GM10266 (cell line): Measurements from ENCODE around the gene SLAMF9.

ENCODE experiments used
- DNase-seq: peaks from one replicate; pipeline ENCODE4 v3.0.0; 2012; ENCODE audit errors: extremely low spot score
- TF ChIP-seq, protein P1 (sequence below): IDR thresholded peaks from 2 replicates; pipeline ENCODE4 v1.5.1; 2012; ENCODE audit warnings: mild to moderate bottlenecking, low read depth; ENCODE audit not compliant: control insufficient read depth, insufficient read depth; ENCODE audit errors: missing control alignments

The SLAMF9 gene

DNA sequence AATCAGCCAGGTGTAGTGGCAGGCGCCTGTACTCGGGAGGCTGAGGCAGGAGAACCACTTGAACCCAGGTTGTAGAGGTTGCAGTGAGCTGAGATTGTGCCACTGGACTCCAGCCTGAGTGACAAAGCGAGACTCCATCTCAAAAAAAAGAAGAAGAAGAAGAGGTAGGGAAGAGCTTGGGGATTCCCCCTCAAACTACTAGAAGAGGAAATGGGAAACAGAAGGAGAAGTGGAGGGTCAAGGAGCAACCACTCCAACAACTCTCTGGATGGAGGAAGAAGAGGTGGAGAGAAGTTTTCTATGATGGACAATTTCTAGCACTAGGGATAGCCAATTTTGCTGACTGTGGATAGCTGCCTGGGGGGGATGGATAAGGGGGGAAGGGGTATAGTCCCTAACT lies 14.9 kb upstream of the SLAMF9 start:
- DNase-seq: no peak
- TF ChIP-seq, protein P1, sequence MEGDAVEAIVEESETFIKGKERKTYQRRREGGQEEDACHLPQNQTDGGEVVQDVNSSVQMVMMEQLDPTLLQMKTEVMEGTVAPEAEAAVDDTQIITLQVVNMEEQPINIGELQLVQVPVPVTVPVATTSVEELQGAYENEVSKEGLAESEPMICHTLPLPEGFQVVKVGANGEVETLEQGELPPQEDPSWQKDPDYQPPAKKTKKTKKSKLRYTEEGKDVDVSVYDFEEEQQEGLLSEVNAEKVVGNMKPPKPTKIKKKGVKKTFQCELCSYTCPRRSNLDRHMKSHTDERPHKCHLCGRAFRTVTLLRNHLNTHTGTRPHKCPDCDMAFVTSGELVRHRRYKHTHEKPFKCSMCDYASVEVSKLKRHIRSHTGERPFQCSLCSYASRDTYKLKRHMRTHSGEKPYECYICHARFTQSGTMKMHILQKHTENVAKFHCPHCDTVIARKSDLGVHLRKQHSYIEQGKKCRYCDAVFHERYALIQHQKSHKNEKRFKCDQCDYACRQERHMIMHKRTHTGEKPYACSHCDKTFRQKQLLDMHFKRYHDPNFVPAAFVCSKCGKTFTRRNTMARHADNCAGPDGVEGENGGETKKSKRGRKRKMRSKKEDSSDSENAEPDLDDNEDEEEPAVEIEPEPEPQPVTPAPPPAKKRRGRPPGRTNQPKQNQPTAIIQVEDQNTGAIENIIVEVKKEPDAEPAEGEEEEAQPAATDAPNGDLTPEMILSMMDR: no peak

- TF ChIP-seq, protein P1: no peak
- no peak for DNase-seq
Observed at GRCh38 chr1:159965263-159965662, 11.2 kb upstream of the SLAMF9 start.

DNA sequence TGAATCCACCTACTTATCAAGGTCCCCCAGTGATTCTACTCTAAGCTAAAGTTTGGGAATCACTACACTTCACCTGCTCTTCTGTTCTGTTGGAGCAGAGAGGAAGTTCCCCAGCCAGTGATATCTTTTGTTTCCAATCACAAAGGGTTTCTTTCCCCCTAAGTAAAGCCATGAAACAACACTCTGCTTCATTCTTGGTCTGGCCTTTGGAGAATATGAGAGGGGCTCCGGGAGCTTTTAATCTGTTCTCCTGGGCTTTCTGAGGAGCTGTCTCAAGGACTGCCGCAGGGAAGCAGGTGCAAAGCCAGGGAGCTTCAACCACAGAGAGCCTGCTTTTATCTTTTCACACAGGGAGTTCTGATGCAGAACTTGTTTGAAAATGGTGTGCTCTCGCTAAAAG lies 10.1 kb upstream of the SLAMF9 start:
- DNase-seq: no peak
- TF ChIP-seq, protein P1: no peak

GRCh38 chr1:159962176-159962575 lies 8.1 kb upstream of the SLAMF9 start:
- no peak for DNase-seq
- TF ChIP-seq, protein P1: no peak

DNA sequence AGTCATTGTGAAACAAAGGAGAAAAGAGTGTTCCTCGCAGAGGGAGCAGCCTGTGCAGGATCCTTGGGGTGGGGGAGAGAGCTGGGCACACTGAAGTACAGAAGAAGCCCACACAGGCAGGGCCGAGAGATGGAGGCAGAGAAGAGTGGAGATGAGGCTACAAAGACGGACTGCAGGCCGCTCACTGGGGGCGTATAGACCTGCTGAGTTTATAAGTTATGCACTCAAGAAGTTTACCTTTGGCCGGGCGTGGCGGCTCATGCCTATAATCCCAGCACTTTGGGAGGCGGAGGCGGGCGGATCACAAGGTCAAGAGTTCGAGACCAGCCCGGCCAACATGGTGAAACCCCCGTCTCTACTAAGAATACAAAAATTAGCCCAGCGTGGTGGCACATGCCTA lies 7.6 kb upstream of the SLAMF9 start:
- TF ChIP-seq, protein P1: no peak
- no peak for DNase-seq

- DNase-seq: no peak
- TF ChIP-seq, protein P1: no peak
Observed at GRCh38 chr1:159960721-159961381, 6.8 kb upstream of the SLAMF9 start.

DNA sequence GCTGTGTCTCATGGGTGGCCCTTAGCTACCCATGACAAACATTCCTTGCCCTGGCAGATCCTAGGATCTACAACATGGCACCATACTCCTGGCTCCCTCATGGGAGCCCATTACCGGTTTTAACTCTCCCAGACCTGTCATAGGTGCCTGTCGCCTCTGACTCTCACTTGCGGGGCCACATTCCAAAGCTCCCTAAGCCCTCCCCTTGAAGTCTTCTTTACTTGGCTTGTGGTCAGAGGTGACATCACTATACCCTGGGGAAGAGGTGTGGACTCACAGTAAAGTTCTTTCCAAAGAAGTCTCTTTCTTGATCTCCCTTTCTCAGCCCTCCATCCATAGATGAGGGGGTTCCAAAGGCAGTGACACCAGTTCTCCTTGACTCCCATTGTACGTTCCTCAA lies 5.4 kb upstream of the SLAMF9 start:
- TF ChIP-seq, protein P1: no peak
- no peak for DNase-seq
